ENCODE results near the gene KHDC3L.

Gene KHDC3L

DNA sequence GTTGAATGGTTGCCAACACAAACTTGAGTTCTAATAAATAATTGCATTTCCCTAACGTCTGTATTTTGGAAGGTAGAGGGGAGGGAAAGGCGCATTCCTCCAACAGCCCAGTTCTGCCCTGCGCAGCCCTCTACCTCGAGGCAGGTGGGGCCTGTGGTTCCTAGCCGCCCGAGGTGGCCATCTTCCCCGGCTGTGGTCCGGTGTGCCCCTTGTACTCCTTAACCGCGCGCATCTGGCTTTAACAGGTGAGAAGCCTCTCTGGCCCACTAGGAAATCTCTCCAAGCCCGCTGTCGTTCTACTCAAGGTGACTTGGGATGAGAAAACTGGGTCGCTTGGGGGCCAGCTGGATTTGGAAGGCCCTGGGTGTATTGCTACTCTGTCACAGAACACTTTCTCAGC lies 1.7 kb downstream of the KHDC3L start:
- no peaks in the 10 kb centered on the region for H3K4me1 Mint-ChIP-seq
- H3K9me3 Mint-ChIP-seq: peaks cover 4% of the 10 kb centered on the region
- H3K36me3 Mint-ChIP-seq (ENCODE audit: low read depth): no peaks in the 10 kb centered on the region
- TF ChIP-seq, protein P1, sequence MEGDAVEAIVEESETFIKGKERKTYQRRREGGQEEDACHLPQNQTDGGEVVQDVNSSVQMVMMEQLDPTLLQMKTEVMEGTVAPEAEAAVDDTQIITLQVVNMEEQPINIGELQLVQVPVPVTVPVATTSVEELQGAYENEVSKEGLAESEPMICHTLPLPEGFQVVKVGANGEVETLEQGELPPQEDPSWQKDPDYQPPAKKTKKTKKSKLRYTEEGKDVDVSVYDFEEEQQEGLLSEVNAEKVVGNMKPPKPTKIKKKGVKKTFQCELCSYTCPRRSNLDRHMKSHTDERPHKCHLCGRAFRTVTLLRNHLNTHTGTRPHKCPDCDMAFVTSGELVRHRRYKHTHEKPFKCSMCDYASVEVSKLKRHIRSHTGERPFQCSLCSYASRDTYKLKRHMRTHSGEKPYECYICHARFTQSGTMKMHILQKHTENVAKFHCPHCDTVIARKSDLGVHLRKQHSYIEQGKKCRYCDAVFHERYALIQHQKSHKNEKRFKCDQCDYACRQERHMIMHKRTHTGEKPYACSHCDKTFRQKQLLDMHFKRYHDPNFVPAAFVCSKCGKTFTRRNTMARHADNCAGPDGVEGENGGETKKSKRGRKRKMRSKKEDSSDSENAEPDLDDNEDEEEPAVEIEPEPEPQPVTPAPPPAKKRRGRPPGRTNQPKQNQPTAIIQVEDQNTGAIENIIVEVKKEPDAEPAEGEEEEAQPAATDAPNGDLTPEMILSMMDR (IDR thresholded peaks at IDR 0.05): no peak
- peaks cover 4% of the 10 kb centered on the region for H3K27me3 Mint-ChIP-seq (ENCODE audit: low read depth, poor library complexity)
- H3K4me3 Mint-ChIP-seq: no peak overlapping the region
- no peak overlapping the region for H3K27ac Mint-ChIP-seq
- DNase-seq: no peak

GRCh38 chr6:73364549-73364948 lies 2.1 kb downstream of the KHDC3L start:
- no peak for DNase-seq
- TF ChIP-seq, protein P1 (IDR thresholded peaks at IDR 0.05): no peak
- no peak overlapping the region for H3K4me3 Mint-ChIP-seq
- H3K36me3 Mint-ChIP-seq (ENCODE audit: low read depth): no peaks in the 10 kb centered on the region
- H3K4me1 Mint-ChIP-seq: no peaks in the 10 kb centered on the region
- peaks cover 4% of the 10 kb centered on the region for H3K27me3 Mint-ChIP-seq (ENCODE audit: low read depth, poor library complexity)
- no peak overlapping the region for H3K27ac Mint-ChIP-seq
- H3K9me3 Mint-ChIP-seq: peaks cover 4% of the 10 kb centered on the region

- peaks cover 27% of the 10 kb centered on the region for H3K9me3 Mint-ChIP-seq
- H3K4me1 Mint-ChIP-seq: no peaks in the 10 kb centered on the region
- H3K27me3 Mint-ChIP-seq (ENCODE audit: low read depth, poor library complexity): peaks cover 4% of the 10 kb centered on the region
- no peak overlapping the region for H3K4me3 Mint-ChIP-seq
- peak overlapping the region; percentile 15 for H3K27ac Mint-ChIP-seq
- no peaks in the 10 kb centered on the region for H3K36me3 Mint-ChIP-seq (ENCODE audit: low read depth)
- DNase-seq: no peak
- TF ChIP-seq, protein P1 (IDR thresholded peaks at IDR 0.05): no peak
These were observed 5.4 kb downstream of the KHDC3L start for GRCh38 chr6:73367761-73368355.

DNA sequence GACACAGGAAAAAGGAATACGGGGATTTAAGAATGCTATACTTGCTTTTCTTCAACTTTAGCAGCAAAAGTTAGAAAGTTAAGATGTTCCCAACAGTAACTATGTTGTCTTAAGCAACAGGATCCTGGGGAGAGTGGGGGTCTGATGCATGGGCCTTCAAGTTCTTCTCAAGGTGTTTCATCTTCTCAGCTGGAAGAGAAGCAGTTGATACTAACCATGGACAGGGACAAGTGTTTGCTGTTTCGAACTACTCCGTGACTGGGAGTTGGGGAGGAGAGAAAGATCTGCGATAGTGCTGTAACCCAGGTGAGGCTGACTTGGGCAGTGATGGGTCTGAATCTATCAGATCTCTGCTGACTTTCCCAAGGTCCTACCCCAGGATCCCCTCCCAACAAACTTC lies 6.2 kb downstream of the KHDC3L start:
- TF ChIP-seq, protein P1 (IDR thresholded peaks at IDR 0.05): no peak
- Mint-ChIP-seq H3K27ac (no peak overlapping the region), H3K9me3 (peaks cover 31% of the 10 kb centered on the region), H3K36me3 (ENCODE audit: low read depth) (no peaks in the 10 kb centered on the region), H3K4me1 (no peaks in the 10 kb centered on the region), H3K4me3 (no peak overlapping the region), H3K27me3 (ENCODE audit: low read depth, poor library complexity) (peaks cover 4% of the 10 kb centered on the region)
- DNase-seq: no peak

GRCh38 chr6:73369157-73369556 lies 6.7 kb downstream of the KHDC3L start:
- DNase-seq: no peak
- TF ChIP-seq, protein P1 (IDR thresholded peaks at IDR 0.05): no peak
- Mint-ChIP-seq H3K9me3 (peaks cover 31% of the 10 kb centered on the region), H3K4me3 (no peak overlapping the region), H3K36me3 (ENCODE audit: low read depth) (no peaks in the 10 kb centered on the region), H3K27me3 (ENCODE audit: low read depth, poor library complexity) (peaks cover 4% of the 10 kb centered on the region), H3K4me1 (no peaks in the 10 kb centered on the region), H3K27ac (no peak overlapping the region)

DNA sequence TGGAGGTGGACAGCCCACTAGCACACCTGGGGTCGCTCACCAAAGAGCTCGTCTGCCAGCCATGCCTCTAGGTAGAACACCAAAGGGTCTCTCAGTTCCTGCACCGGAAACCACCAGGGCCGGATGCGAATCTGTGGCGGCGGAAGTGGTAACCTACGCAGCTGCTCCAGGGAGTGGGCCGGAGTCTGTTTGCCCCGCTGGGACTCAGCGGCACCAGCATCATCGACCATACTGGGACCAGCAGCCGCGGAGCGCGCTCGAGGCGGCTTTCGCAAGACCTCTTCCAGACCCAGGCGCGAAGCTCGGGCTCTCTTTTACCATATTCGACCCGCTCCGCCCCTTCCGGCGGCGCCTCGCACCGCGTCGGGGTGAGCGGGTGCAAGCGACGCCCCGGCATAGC lies 7.1 kb downstream of the KHDC3L start, which contains the start of gene OOEP:
TSS of gene OOEP (minus strand) at position 335 of the 400 bp plus-strand sequence. CDS start at position 230, 105 bp downstream.
- Mint-ChIP-seq H3K4me1 (no peaks in the 10 kb centered on the region), H3K36me3 (ENCODE audit: low read depth) (no peaks in the 10 kb centered on the region), H3K27ac (no peak within 1 kb of the TSS), H3K27me3 (ENCODE audit: low read depth, poor library complexity) (peaks cover 4% of the 10 kb centered on the region), H3K9me3 (peaks cover 31% of the 10 kb centered on the region), H3K4me3 (no peak within 1 kb of the TSS)
- DNase-seq: no peak
- TF ChIP-seq, protein P1 (IDR thresholded peaks at IDR 0.05): no peak

Data from nephron progenitor cell (in vitro differentiated cells).